HG02938 (cell line): ENCODE measurements around the gene ATG4B.

Source experiments
- ATAC-seq: cut with Tn5 transposase; IDR thresholded peaks from one replicate; pipeline ENCODE4 v1.9.1; 2021; ENCODE audit warnings: mild to moderate bottlenecking, moderate library complexity; ENCODE audit not compliant: unreplicated experiment

Gene ATG4B

GRCh38 chr2:241680827-241681599 lies 43.5 kb downstream of the ATG4B start:
- ATAC-seq, result no peak

GRCh38 chr2:241686324-241686649 lies 48.8 kb downstream of the ATG4B start:
- peak; percentile 10 for ATAC-seq

GRCh38 chr2:241686650-241687425 lies 49.3 kb downstream of the ATG4B start, which contains the start of gene DTYMK:
Gene DTYMK (minus strand): TSS chr2:241686815. CDS start chr2:241686783, 32 bp downstream.
- ATAC-seq, result peak; percentile 92

- ATAC-seq, result no peak
Observed at GRCh38 chr2:241689306-241689705, 51.8 kb downstream of the ATG4B start.

- ATAC-seq, result no peak
Observed at GRCh38 chr2:241690202-241690717, 52.8 kb downstream of the ATG4B start.

GRCh38 chr2:241692448-241692847 lies 55.0 kb downstream of the ATG4B start:
- ATAC-seq, result no peak

- ATAC-seq, result no peak
Observed at GRCh38 chr2:241695651-241696050, 58.2 kb downstream of the ATG4B start.

GRCh38 chr2:241701149-241701398 lies 63.6 kb downstream of the ATG4B start:
- no peak for ATAC-seq

- peak; percentile 54 for ATAC-seq
Observed at GRCh38 chr2:241701399-241702154, 64.1 kb downstream of the ATG4B start, which contains the start of gene ING5. Gene ING5 (plus strand): TSS chr2:241702039. CDS start chr2:241702066, 27 bp downstream.

GRCh38 chr2:241702155-241703031 lies 64.9 kb downstream of the ATG4B start:
- peak; percentile 65 for ATAC-seq

GRCh38 chr2:241703032-241703604 lies 65.6 kb downstream of the ATG4B start:
- ATAC-seq, result no peak

- no peak for ATAC-seq
Observed at GRCh38 chr2:241706537-241706936, 69.0 kb downstream of the ATG4B start.

- no peak for ATAC-seq
Observed at GRCh38 chr2:241708879-241709278, 71.4 kb downstream of the ATG4B start.

GRCh38 chr2:241719093-241719492 lies 81.6 kb downstream of the ATG4B start:
- ATAC-seq, result no peak

GRCh38 chr2:241720099-241720498 lies 82.6 kb downstream of the ATG4B start:
- ATAC-seq, result no peak

- no peak for ATAC-seq
Observed at GRCh38 chr2:241720560-241720959, 83.1 kb downstream of the ATG4B start.

- no peak for ATAC-seq
Observed at GRCh38 chr2:241721852-241722251, 84.4 kb downstream of the ATG4B start.

GRCh38 chr2:241722896-241723454 lies 85.5 kb downstream of the ATG4B start:
- no peak for ATAC-seq
